Thyroid gland (tissue), 4 donors: ENCODE data around the gene ZRANB2.

ENCODE experiments used
- POLR2A ChIP-seq, 2 donors: fragments of 450-650 bp; IDR thresholded peaks; one replicate each; pipeline ENCODE4 v1.6.1; 2017; ENCODE audit warnings: antibody characterized with exemption in 2 of 2, mild to moderate bottlenecking in 2 of 2, moderate library complexity in 1 of 2
- TF ChIP-seq, protein P1 (sequence below), 6 experiments: fragments of 200-600 bp in 3 of 6; fragments of 450-650 bp in 3 of 6; sonication (generic) in 3 of 6; IDR thresholded peaks; one replicate each; pipeline ENCODE4 v1.5.1; 2016 to 2019; ENCODE audit warnings: antibody characterized with exemption in 6 of 6, mild to moderate bottlenecking in 2 of 6, inconsistent platforms in 1 of 6, moderate library complexity in 1 of 6

GRCh38 chr1:71104417-71104816, 23.6 kb upstream of the ZRANB2 start:
- TF ChIP-seq, protein P1, sequence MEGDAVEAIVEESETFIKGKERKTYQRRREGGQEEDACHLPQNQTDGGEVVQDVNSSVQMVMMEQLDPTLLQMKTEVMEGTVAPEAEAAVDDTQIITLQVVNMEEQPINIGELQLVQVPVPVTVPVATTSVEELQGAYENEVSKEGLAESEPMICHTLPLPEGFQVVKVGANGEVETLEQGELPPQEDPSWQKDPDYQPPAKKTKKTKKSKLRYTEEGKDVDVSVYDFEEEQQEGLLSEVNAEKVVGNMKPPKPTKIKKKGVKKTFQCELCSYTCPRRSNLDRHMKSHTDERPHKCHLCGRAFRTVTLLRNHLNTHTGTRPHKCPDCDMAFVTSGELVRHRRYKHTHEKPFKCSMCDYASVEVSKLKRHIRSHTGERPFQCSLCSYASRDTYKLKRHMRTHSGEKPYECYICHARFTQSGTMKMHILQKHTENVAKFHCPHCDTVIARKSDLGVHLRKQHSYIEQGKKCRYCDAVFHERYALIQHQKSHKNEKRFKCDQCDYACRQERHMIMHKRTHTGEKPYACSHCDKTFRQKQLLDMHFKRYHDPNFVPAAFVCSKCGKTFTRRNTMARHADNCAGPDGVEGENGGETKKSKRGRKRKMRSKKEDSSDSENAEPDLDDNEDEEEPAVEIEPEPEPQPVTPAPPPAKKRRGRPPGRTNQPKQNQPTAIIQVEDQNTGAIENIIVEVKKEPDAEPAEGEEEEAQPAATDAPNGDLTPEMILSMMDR (IDR thresholded peaks at IDR 0.05) = no peak
- no peak for TF ChIP-seq POLR2A (IDR thresholded peaks at IDR 0.05)
